CD4-positive, alpha-beta T cell (primary cell): ENCODE results near the gene USP40. TPM values are rescaled to one million over a fixed set of nuclear protein-coding genes. Genes with fewer than 3 reads are reported as not detected.

Source experiments
- ATAC-seq: fragments of 200-7000 bp; cut with Tn5 transposase; one replicate; pipeline ENCODE4 v1.10.0; 2022; ENCODE audit warnings: mild to moderate bottlenecking; ENCODE audit not compliant: poor library complexity
- CTCF ChIA-PET: fragments of 350-600 bp; sonication (Branson Sonifier 250); formaldehyde crosslinking; loops from one replicate; lab custom pipeline; 2021; ENCODE audit warnings: antibody characterized with exemption, inconsistent platforms; lab: Charles Lee
- POLR2A ChIA-PET: fragments of 350-600 bp; sonication (Branson Sonifier 250); formaldehyde crosslinking; loops from one replicate; lab custom pipeline; 2021; ENCODE audit warnings: antibody characterized with exemption, inconsistent platforms; lab: Charles Lee
- DNase-seq, 14 experiments: peaks; one replicate each; pipeline ENCODE4 v3.0.0-alpha.2; 2013 to 2020; ENCODE audit warnings: mixed read lengths in 2 of 14
- H3K27ac ChIP-seq, 2 donors: one replicate each; pipeline versions ENCODE4 v1.5.1 to v1.7.0; 2013; ENCODE audit warnings: low read length in 2 of 2, low read depth in 1 of 2, mild to moderate bottlenecking in 1 of 2
- H3K27me3 ChIP-seq, 2 experiments: 1 replicate in 1 of 2; 2 replicates in 1 of 2; pipeline versions ENCODE4 v1.6.1 to v1.7.0; 2013; ENCODE audit warnings: low read length in 2 of 2, control low read depth in 1 of 2, mild to moderate bottlenecking in 1 of 2, moderate library complexity in 1 of 2; ENCODE audit not compliant: insufficient read depth in 2 of 2, control insufficient read depth in 1 of 2
- H3K36me3 ChIP-seq: one replicate; pipeline ENCODE4 v1.6.1; 2013; ENCODE audit warnings: low read length, control low read depth; ENCODE audit not compliant: insufficient read depth
- H3K4me1 ChIP-seq: one replicate; pipeline ENCODE4 v1.6.1; 2013; ENCODE audit warnings: low read length, control low read depth; ENCODE audit not compliant: insufficient read depth
- H3K4me3 ChIP-seq: one replicate; pipeline ENCODE4 v1.5.1; 2013; ENCODE audit warnings: mild to moderate bottlenecking, low read length, moderate library complexity
- H3K9me3 ChIP-seq, 2 experiments: 1 replicate in 1 of 2; 2 replicates in 1 of 2; pipeline versions ENCODE4 v1.6.1 to v1.7.0; 2013; ENCODE audit warnings: low read length in 2 of 2, mild to moderate bottlenecking in 2 of 2, control low read depth in 1 of 2, moderate library complexity in 1 of 2; ENCODE audit not compliant: control insufficient read depth in 1 of 2, insufficient read depth in 1 of 2
- H3K27ac Mint-ChIP-seq: one replicate; pipeline ENCODE4 v1.8.0; 2020; ENCODE audit warnings: mixed read lengths
- H3K27me3 Mint-ChIP-seq: one replicate; pipeline ENCODE4 v1.8.0; 2021; ENCODE audit warnings: mixed read lengths
- H3K36me3 Mint-ChIP-seq: one replicate; pipeline ENCODE4 v1.8.0; 2021; ENCODE audit warnings: low read depth, mixed read lengths
- H3K4me1 Mint-ChIP-seq: one replicate; pipeline ENCODE4 v1.8.0; 2021; ENCODE audit warnings: low read depth, mixed read lengths
- H3K4me3 Mint-ChIP-seq: one replicate; pipeline ENCODE4 v1.8.0; 2020; ENCODE audit warnings: mild to moderate bottlenecking, mixed read lengths
- H3K9me3 Mint-ChIP-seq: one replicate; pipeline ENCODE4 v1.8.0; 2020; ENCODE audit warnings: mixed read lengths
- CTCF ChIP-seq: fragments of 200-600 bp; IDR thresholded peaks from one replicate; pipeline ENCODE4 v1.8.0; 2022; ENCODE audit warnings: antibody characterized with exemption, mild to moderate bottlenecking
- intact Hi-C, 2 experiments: fragments of 100-400 bp; cut with DNase I in 1 of 2; cut with micrococcal nuclease in 1 of 2; formaldehyde crosslinking; loops; one replicate each; pipeline versions ENCODE4 v1.15.1 to v1.9.0; 2023 to 2025; cut with DNase I, micrococcal nuclease
- total RNA-seq, 174 experiments: library from RNA in 2 of 174; stranded (reverse) in 2 of 174; gene quantifications; one replicate each; pipeline ENCODE4 v1.2.3 and lab custom pipeline; 2021 to 2026

USP40 gene
- total RNA-seq, 2 experiments from 2014 or later: 7.2 to 8.7 TPM

GRCh38 chr2:233519787-233520611, 46.6 kb downstream of the USP40 start:
- Histone ChIP-seq H3K9me3 (no peaks in the 10 kb centered on the region), H3K27me3 (no peaks in the 10 kb centered on the region), H3K27ac (no peak overlapping the region), H3K4me1 (no peaks in the 10 kb centered on the region), H3K4me3 (no peak overlapping the region), H3K36me3 (peaks cover 22% of the 10 kb centered on the region)
- ChIA-PET CTCF (no interaction called here), POLR2A (no interaction called here)
- DNase-seq (no peak), ATAC-seq (no peak)
- no peaks in the 10 kb centered on the region for H3K4me1 Mint-ChIP-seq
- H3K9me3 Mint-ChIP-seq: no peaks in the 10 kb centered on the region
- no peak for TF ChIP-seq CTCF
- intact Hi-C loops: no loop called here
- H3K36me3 Mint-ChIP-seq: peaks cover 38% of the 10 kb centered on the region
- H3K4me3 Mint-ChIP-seq: no peak overlapping the region
- H3K27ac Mint-ChIP-seq: no peak overlapping the region
- H3K27me3 Mint-ChIP-seq: no peaks in the 10 kb centered on the region

GRCh38 chr2:233513953-233514655, 52.5 kb downstream of the USP40 start:
- no peak overlapping the region for H3K4me3 Mint-ChIP-seq
- H3K4me1 ChIP-seq: no peaks in the 10 kb centered on the region

More at GRCh38 chr2:233513953-233514655, 52.5 kb downstream of the USP40 start:
- CTCF ChIA-PET: no interaction called here
- Histone ChIP-seq H3K36me3 (peaks cover 3% of the 10 kb centered on the region), H3K27me3 (no peaks in the 10 kb centered on the region), H3K27ac (no peak overlapping the region), H3K4me3 (no peak overlapping the region), H3K9me3 (no peaks in the 10 kb centered on the region)
- no peak for TF ChIP-seq CTCF
- Mint-ChIP-seq H3K9me3 (no peaks in the 10 kb centered on the region), H3K27me3 (no peaks in the 10 kb centered on the region), H3K27ac (no peak overlapping the region), H3K4me1 (no peaks in the 10 kb centered on the region), H3K36me3 (peaks cover 11% of the 10 kb centered on the region)
- DNase-seq (no peak), ATAC-seq (no peak)
- intact Hi-C loops: no loop called here
- POLR2A ChIA-PET: interaction anchor here (0.6 kb wide), 1 partner anchor 937 kb away, joined by 3 read pairs; no protein-coding TSS in a partner anchor
